ENCODE data around the gene TUT7.

GRCh38 chr9:86242071-86242470 is 112.1 kb downstream of the TUT7 start:
- no peak for TF ChIP-seq CTCF (IDR thresholded peaks at IDR 0.05)
- no peak for TF ChIP-seq POLR2A (IDR thresholded peaks at IDR 0.05)

Measured in adrenal gland (tissue), 5 donors.